CD4-positive, alpha-beta T cell treated with Interleukin-10 for 1 hour (primary cell): ENCODE measurements around the gene LGR6.

Experiments
- DNase-seq: peaks from one replicate; pipeline ENCODE4 v3.0.0-alpha.2; 2020

Gene LGR6

GRCh38 chr1:202272103-202272845 lies 78.7 kb downstream of the LGR6 start:
- no peak for DNase-seq

GRCh38 chr1:202274611-202275010 lies 81.0 kb downstream of the LGR6 start:
- peak; percentile 36 for DNase-seq

GRCh38 chr1:202275061-202275770 lies 81.6 kb downstream of the LGR6 start:
- no peak for DNase-seq

- DNase-seq, result no peak
Observed at GRCh38 chr1:202276081-202276715, 82.6 kb downstream of the LGR6 start.

- no peak for DNase-seq
Observed at GRCh38 chr1:202276920-202277319, 83.3 kb downstream of the LGR6 start.

GRCh38 chr1:202278751-202279150 lies 85.2 kb downstream of the LGR6 start:
- no peak for DNase-seq

GRCh38 chr1:202279806-202280205 lies 86.2 kb downstream of the LGR6 start:
- DNase-seq, result no peak

GRCh38 chr1:202280595-202280994 lies 87.0 kb downstream of the LGR6 start:
- no peak for DNase-seq

- DNase-seq, result no peak
Observed at GRCh38 chr1:202281316-202282024, 87.9 kb downstream of the LGR6 start.

- no peak for DNase-seq
Observed at GRCh38 chr1:202282025-202282371, 88.4 kb downstream of the LGR6 start.

GRCh38 chr1:202282596-202283283 lies 89.1 kb downstream of the LGR6 start:
- DNase-seq, result no peak

- peak; percentile 7 for DNase-seq
Observed at GRCh38 chr1:202283379-202283844, 89.8 kb downstream of the LGR6 start.

GRCh38 chr1:202283991-202284390 lies 90.4 kb downstream of the LGR6 start:
- no peak for DNase-seq

GRCh38 chr1:202285908-202286307 lies 92.3 kb downstream of the LGR6 start:
- no peak for DNase-seq

- DNase-seq, result no peak
Observed at GRCh38 chr1:202286622-202287097, 93.1 kb downstream of the LGR6 start.

- DNase-seq, result no peak
Observed at GRCh38 chr1:202287196-202287595, 93.6 kb downstream of the LGR6 start.

GRCh38 chr1:202288177-202288576 lies 94.6 kb downstream of the LGR6 start:
- no peak for DNase-seq

GRCh38 chr1:202289009-202289408 lies 95.4 kb downstream of the LGR6 start:
- DNase-seq, result no peak

GRCh38 chr1:202291001-202291400 lies 97.4 kb downstream of the LGR6 start:
- DNase-seq, result no peak

- DNase-seq, result no peak
Observed at GRCh38 chr1:202291961-202292712, 98.5 kb downstream of the LGR6 start.

- DNase-seq, result no peak
Observed at GRCh38 chr1:202292773-202293172, 99.2 kb downstream of the LGR6 start.

- no peak for DNase-seq
Observed at GRCh38 chr1:202293569-202293968, 100.0 kb downstream of the LGR6 start.
